ENCODE measurements around the gene NRP1. TPM values are rescaled to one million over a fixed set of nuclear protein-coding genes. Genes with fewer than 3 reads are reported as not detected.

NRP1 gene
- total and polyA plus RNA-seq, 4 experiments from 2014 or later, result 1.6 TPM; not detected in 2

DNA sequence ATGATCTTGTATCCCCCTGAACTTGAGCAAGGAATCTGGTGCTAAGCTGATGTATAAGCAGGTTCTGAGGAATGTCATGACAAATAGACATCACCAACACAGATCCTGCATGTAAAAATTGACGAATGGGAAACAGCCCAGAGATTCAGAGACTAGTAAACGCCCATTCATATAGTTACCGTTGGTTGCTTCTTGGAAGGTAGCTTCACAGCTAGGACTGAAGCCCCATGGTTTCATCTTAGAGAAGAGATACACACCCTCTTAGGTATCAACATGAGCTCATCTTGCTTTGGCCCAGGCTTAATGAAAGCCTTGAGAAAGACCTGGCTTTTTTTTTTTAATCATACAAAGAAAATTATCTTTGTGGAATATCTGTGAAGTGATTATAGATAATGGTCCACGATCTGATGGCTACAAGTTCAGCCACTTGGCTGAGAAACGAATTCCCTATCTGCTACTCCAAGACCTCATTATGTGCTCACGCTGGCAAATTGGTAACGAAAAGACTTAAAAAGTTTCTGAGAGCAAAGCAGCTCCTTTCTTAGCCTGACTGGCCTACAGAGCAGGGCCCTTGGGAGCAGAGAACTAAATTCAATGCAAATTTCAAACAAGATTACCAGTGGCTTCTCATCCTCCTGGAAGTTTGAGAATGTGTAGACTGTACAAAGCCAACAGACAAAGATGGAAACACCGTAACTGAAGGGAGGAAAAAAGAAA is 181.1 kb downstream of the NRP1 start:
- no peaks in the 10 kb centered on the region for H3K27me3 ChIP-seq (ENCODE audit: insufficient read depth, low read length)
- peaks cover 65% of the 10 kb centered on the region for H3K4me1 ChIP-seq (ENCODE audit: insufficient read depth, low read length)
- intact Hi-C loops (cut with micrococcal nuclease), result loop anchor here (5.0 to 10.0 kb wide), 2 partner anchors 196 to 899 kb away; partner anchors contain the start of gene ITGB1
- H3K36me3 ChIP-seq (ENCODE audit: insufficient read depth, low read length), result no peaks in the 10 kb centered on the region
- Mint-ChIP-seq H3K4me1 (peaks cover 48 to 70% (median 63%) of the 10 kb centered on the region in 4 donors), H3K4me3 (peak overlapping the region in 7 of 8 donors; percentile 10 to 87 (median 81)), H3K27ac (peak overlapping the region; percentile 92 to 99 (median 97)), H3K36me3 (peaks cover 0 to 4% of the 10 kb centered on the region in 2 donors), H3K9me3 (peaks cover 0 to 4% (median 0%) of the 10 kb centered on the region in 8 donors), H3K27me3 (no peaks in the 10 kb centered on the region)
- no peaks in the 10 kb centered on the region for H3K9me3 ChIP-seq (ENCODE audit: control insufficient read depth in 1 of 2, low read length in 2 of 2)
- POLR2A ChIA-PET (ENCODE audit: partially characterized antibody), result interaction anchor here (0.6 to 39.0 kb wide), 12 partner anchors 12 to 775 kb away, joined by 3 to 2213 read pairs (median 6); partner anchors contain the start of gene CCDC7
- CTCF ChIA-PET (ENCODE audit: partially characterized antibody), result interaction anchor here (0.7 to 6.3 kb wide), 21 partner anchors 10 to 962 kb away, joined by 3 to 102 read pairs (median 4); no protein-coding TSS in a partner anchor
- peak overlapping the region in 1 of 2 donors; percentile 21 for H3K4me3 ChIP-seq (ENCODE audit: low read length in 2 of 2)
- H3K27ac ChIP-seq (ENCODE audit: low read depth, low read length), result peak overlapping the region; percentile 55
- DNase-seq, result no peak

DNA sequence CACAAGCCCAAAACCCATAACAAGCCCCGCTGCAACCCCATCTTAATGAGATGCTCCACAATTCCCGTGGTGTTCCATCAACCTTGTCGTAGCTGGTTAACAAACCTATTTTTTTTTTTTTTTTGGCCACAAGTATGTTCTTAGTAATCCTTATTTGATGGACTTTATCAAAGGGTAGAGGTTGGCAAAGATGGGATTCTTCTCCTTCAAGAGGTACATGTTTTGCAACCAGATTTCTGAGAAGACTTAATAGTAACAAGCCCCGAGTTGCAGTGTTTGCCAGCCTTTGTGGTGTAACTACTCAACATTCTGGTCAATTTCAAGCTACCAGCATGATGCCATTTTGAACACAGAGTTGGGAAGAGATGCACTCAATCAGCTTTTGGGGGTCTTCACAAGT is 181.7 kb downstream of the NRP1 start:
- peak overlapping the region; percentile 55 for H3K27ac ChIP-seq (ENCODE audit: low read depth, low read length)
- H3K27me3 ChIP-seq (ENCODE audit: insufficient read depth, low read length), result no peaks in the 10 kb centered on the region
- no peak for DNase-seq
- no peaks in the 10 kb centered on the region for H3K9me3 ChIP-seq (ENCODE audit: control insufficient read depth in 1 of 2, low read length in 2 of 2)
- ChIA-PET CTCF (ENCODE audit: partially characterized antibody) (interaction anchor here (0.7 to 6.3 kb wide), 16 partner anchors 13 to 961 kb away, joined by 3 to 102 read pairs (median 4); no protein-coding TSS in a partner anchor), POLR2A (ENCODE audit: partially characterized antibody) (interaction anchor here (1.4 to 39.0 kb wide), 7 partner anchors 34 to 707 kb away, joined by 4 to 2213 read pairs (median 12); partner anchors contain the start of gene CCDC7)
- Mint-ChIP-seq H3K9me3 (peaks cover 0 to 4% (median 0%) of the 10 kb centered on the region in 8 donors), H3K4me1 (peaks cover 48 to 71% (median 64%) of the 10 kb centered on the region in 4 donors), H3K4me3 (peak overlapping the region in 4 of 8 donors; percentile 9 to 87 (median 74)), H3K36me3 (peaks cover 3 to 4% of the 10 kb centered on the region in 2 donors), H3K27me3 (no peaks in the 10 kb centered on the region), H3K27ac (peak overlapping the region; percentile 92 to 99 (median 97))
- intact Hi-C loops (cut with micrococcal nuclease), result loop anchor here (5.0 to 10.0 kb wide), 2 partner anchors 195 to 898 kb away; partner anchors contain the start of gene ITGB1
- H3K4me1 ChIP-seq (ENCODE audit: insufficient read depth, low read length), result peaks cover 65% of the 10 kb centered on the region
- peak overlapping the region in 1 of 2 donors; percentile 21 for H3K4me3 ChIP-seq (ENCODE audit: low read length in 2 of 2)
- H3K36me3 ChIP-seq (ENCODE audit: insufficient read depth, low read length), result no peaks in the 10 kb centered on the region

DNA sequence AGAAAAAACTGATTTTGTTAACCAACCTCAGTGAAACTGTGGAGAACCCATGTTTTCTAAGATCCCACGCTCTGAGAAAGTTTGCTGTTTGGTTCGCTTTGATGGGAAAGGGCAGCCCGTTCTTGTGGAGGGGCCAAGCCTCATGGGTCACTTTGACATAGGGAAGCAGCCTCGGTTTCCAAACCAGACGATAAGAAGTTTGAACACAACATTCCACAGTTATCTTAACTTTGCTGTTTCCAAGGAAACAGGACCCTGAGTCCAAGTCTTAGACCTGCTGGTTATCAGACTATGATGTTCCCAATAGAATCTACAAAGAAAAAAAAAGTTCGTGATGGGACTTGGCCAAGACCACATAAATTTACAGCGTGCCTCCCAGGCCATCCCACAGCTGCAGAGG is 182.3 kb downstream of the NRP1 start:
- peaks cover 0 to 4% (median 0%) of the 10 kb centered on the region in 8 donors for H3K9me3 Mint-ChIP-seq
- intact Hi-C loops (cut with micrococcal nuclease), result loop anchor here (5.0 to 10.0 kb wide), 2 partner anchors 195 to 897 kb away; partner anchors contain the start of gene ITGB1
- no peak overlapping the region for H3K27ac ChIP-seq (ENCODE audit: low read depth, low read length)
- H3K4me1 ChIP-seq (ENCODE audit: insufficient read depth, low read length), result peaks cover 65% of the 10 kb centered on the region
- no peak for DNase-seq
- H3K36me3 ChIP-seq (ENCODE audit: insufficient read depth, low read length), result no peaks in the 10 kb centered on the region
- H3K4me3 ChIP-seq (ENCODE audit: low read length in 2 of 2), result no peak overlapping the region
- peak overlapping the region; percentile 92 to 99 (median 97) for H3K27ac Mint-ChIP-seq
- H3K27me3 ChIP-seq (ENCODE audit: insufficient read depth, low read length), result no peaks in the 10 kb centered on the region
- H3K4me3 Mint-ChIP-seq, result peak overlapping the region in 3 of 8 donors; percentile 64 to 87 (median 85)
- peaks cover 3 to 4% of the 10 kb centered on the region in 2 donors for H3K36me3 Mint-ChIP-seq
- POLR2A ChIA-PET (ENCODE audit: partially characterized antibody), result interaction anchor here (4.5 to 39.0 kb wide), 3 partner anchors 33 to 143 kb away, joined by 31 to 2213 read pairs (median 37); no protein-coding TSS in a partner anchor
- no peaks in the 10 kb centered on the region for H3K27me3 Mint-ChIP-seq
- peaks cover 48 to 73% (median 64%) of the 10 kb centered on the region in 4 donors for H3K4me1 Mint-ChIP-seq
- no peaks in the 10 kb centered on the region for H3K9me3 ChIP-seq (ENCODE audit: control insufficient read depth in 1 of 2, low read length in 2 of 2)
- CTCF ChIA-PET (ENCODE audit: partially characterized antibody), result interaction anchor here (1.9 to 6.3 kb wide), 4 partner anchors 12 to 37 kb away, joined by 4 to 102 read pairs (median 74); no protein-coding TSS in a partner anchor

DNA sequence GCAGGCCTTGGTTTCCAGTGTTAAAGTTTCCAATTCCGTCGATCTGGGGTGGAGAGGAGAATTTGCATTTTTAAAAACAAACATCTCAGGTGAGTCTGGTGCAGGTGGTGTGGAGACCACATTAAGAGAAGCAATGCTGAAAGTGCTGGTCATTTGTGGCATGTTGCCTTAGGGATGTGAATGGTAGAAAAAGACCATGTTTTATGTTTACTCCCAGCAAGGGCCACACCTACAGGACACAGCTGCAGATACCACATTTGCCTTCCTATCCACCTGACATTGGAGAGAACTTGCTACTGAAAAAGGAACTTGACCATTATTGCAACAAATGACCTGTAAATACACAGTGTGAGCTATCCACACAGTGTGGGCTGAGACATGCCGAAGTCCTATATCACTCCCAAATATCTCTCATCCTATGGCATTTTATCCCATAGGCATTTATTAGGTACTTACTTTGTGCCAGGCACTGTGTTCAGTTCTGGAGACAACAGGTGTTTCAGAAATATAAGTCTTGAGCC is 183.1 kb downstream of the NRP1 start:
- H3K27me3 ChIP-seq (ENCODE audit: insufficient read depth, low read length), result no peaks in the 10 kb centered on the region
- H3K27me3 Mint-ChIP-seq, result no peaks in the 10 kb centered on the region
- no peaks in the 10 kb centered on the region for H3K36me3 ChIP-seq (ENCODE audit: insufficient read depth, low read length)
- H3K27ac Mint-ChIP-seq, result peak overlapping the region; percentile 91 to 99 (median 98)
- ChIA-PET CTCF (ENCODE audit: partially characterized antibody) (interaction anchor here (1.2 to 6.3 kb wide), 5 partner anchors 12 to 36 kb away, joined by 3 to 89 read pairs (median 4); no protein-coding TSS in a partner anchor), POLR2A (ENCODE audit: partially characterized antibody) (interaction anchor here (1.0 to 39.0 kb wide), 5 partner anchors 33 to 195 kb away, joined by 3 to 2213 read pairs (median 6); no protein-coding TSS in a partner anchor)
- H3K36me3 Mint-ChIP-seq, result peaks cover 3 to 4% of the 10 kb centered on the region in 2 donors
- H3K27ac ChIP-seq (ENCODE audit: low read depth, low read length), result peak overlapping the region; percentile 64
- DNase-seq, result no peak
- H3K4me3 Mint-ChIP-seq, result peak overlapping the region in 7 of 8 donors; percentile 52 to 82 (median 69)
- intact Hi-C loops (cut with micrococcal nuclease), result loop anchor here (1.0 to 10.0 kb wide), 3 partner anchors 12 to 897 kb away; partner anchors contain the start of gene ITGB1
- H3K4me1 ChIP-seq (ENCODE audit: insufficient read depth, low read length), result peaks cover 65% of the 10 kb centered on the region
- no peaks in the 10 kb centered on the region for H3K9me3 ChIP-seq (ENCODE audit: control insufficient read depth in 1 of 2, low read length in 2 of 2)
- peak overlapping the region in 1 of 2 donors; percentile 2 for H3K4me3 ChIP-seq (ENCODE audit: low read length in 2 of 2)
- peaks cover 0 to 4% (median 0%) of the 10 kb centered on the region in 8 donors for H3K9me3 Mint-ChIP-seq
- peaks cover 51 to 80% (median 66%) of the 10 kb centered on the region in 4 donors for H3K4me1 Mint-ChIP-seq

DNA sequence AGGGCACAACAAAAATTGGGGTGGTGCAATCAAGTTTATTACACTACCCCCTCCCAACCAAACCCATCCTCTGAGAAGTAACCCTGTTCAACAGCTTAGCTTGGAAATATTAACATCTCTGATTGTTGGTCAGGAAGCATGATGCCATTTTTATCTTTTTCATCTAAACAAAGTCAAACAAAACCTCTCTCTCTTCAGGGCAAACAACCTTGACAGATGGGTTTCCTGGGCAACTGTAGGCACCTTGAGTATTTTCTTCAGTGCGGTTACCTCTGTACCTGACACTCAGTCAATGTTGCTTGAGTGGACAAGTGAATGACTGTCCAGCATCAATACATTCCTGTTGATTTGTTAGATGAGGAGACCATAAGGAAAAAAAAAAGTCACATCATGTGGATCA is 183.6 kb downstream of the NRP1 start:
- H3K9me3 ChIP-seq (ENCODE audit: control insufficient read depth in 1 of 2, low read length in 2 of 2), result no peaks in the 10 kb centered on the region
- peaks cover 62% of the 10 kb centered on the region for H3K4me1 ChIP-seq (ENCODE audit: insufficient read depth, low read length)
- H3K36me3 ChIP-seq (ENCODE audit: insufficient read depth, low read length), result no peaks in the 10 kb centered on the region
- H3K27me3 ChIP-seq (ENCODE audit: insufficient read depth, low read length), result no peaks in the 10 kb centered on the region
- Mint-ChIP-seq H3K36me3 (peaks cover 3 to 4% of the 10 kb centered on the region in 2 donors), H3K4me1 (peaks cover 53 to 80% (median 67%) of the 10 kb centered on the region in 4 donors), H3K27me3 (no peaks in the 10 kb centered on the region), H3K27ac (peak overlapping the region; percentile 91 to 99 (median 98)), H3K4me3 (peak overlapping the region in 7 of 8 donors; percentile 52 to 82 (median 69)), H3K9me3 (peaks cover 0 to 4% (median 0%) of the 10 kb centered on the region in 8 donors)
- intact Hi-C loops (cut with micrococcal nuclease), result loop anchor here (1.0 to 10.0 kb wide), 3 partner anchors 12 to 896 kb away; partner anchors contain the start of gene ITGB1
- POLR2A ChIA-PET (ENCODE audit: partially characterized antibody), result interaction anchor here (0.9 to 39.0 kb wide), 6 partner anchors 32 to 773 kb away, joined by 3 to 2213 read pairs (median 6); no protein-coding TSS in a partner anchor
- peak overlapping the region in 1 of 2 donors; percentile 2 for H3K4me3 ChIP-seq (ENCODE audit: low read length in 2 of 2)
- CTCF ChIA-PET (ENCODE audit: partially characterized antibody), result interaction anchor here (1.2 to 6.3 kb wide), 4 partner anchors 18 to 36 kb away, joined by 3 to 89 read pairs (median 4); no protein-coding TSS in a partner anchor
- DNase-seq, result peak; percentile 61 to 79 (median 73)
- H3K27ac ChIP-seq (ENCODE audit: low read depth, low read length), result peak overlapping the region; percentile 64

DNA sequence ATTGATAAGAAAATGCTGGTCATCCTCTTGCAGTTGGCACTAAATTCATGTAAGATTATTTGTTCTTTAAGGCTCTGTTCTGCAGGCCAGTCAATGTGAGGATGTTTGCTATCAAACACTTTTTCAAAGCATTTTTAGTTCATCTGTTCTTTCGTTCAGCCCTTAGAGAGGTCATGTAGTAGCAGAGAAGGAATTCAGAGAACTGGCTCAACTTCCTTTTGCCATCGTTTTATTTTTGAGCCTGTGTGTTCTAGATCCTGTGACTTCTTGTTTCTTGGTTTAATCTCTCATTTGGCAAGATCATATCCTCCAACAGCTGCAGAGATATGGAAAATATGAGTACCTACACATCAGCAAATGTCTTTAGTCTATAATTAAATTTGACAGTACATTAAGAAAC is 184.3 kb downstream of the NRP1 start:
- peaks cover 54% of the 10 kb centered on the region for H3K4me1 ChIP-seq (ENCODE audit: insufficient read depth, low read length)
- H3K27ac Mint-ChIP-seq, result peak overlapping the region; percentile 91 to 99 (median 98)
- H3K4me1 Mint-ChIP-seq, result peaks cover 53 to 79% (median 64%) of the 10 kb centered on the region in 4 donors
- intact Hi-C loops (cut with micrococcal nuclease), result loop anchor here (5.0 to 10.0 kb wide), 2 partner anchors 193 to 895 kb away; partner anchors contain the start of gene ITGB1
- H3K27ac ChIP-seq (ENCODE audit: low read depth, low read length), result peak overlapping the region; percentile 64
- POLR2A ChIA-PET (ENCODE audit: partially characterized antibody), result interaction anchor here (0.9 to 39.0 kb wide), 5 partner anchors 31 to 772 kb away, joined by 3 to 2213 read pairs (median 5); no protein-coding TSS in a partner anchor
- peaks cover 0 to 4% (median 0%) of the 10 kb centered on the region in 8 donors for H3K9me3 Mint-ChIP-seq
- CTCF ChIA-PET (ENCODE audit: partially characterized antibody), result interaction anchor here (1.2 to 6.3 kb wide), 4 partner anchors 18 to 35 kb away, joined by 3 to 89 read pairs (median 4); no protein-coding TSS in a partner anchor
- peaks cover 3 to 4% of the 10 kb centered on the region in 2 donors for H3K36me3 Mint-ChIP-seq
- no peaks in the 10 kb centered on the region for H3K27me3 Mint-ChIP-seq
- H3K36me3 ChIP-seq (ENCODE audit: insufficient read depth, low read length), result no peaks in the 10 kb centered on the region
- no peak for DNase-seq
- H3K27me3 ChIP-seq (ENCODE audit: insufficient read depth, low read length), result no peaks in the 10 kb centered on the region
- H3K4me3 Mint-ChIP-seq, result peak overlapping the region in 7 of 8 donors; percentile 52 to 82 (median 69)
- no peak overlapping the region for H3K4me3 ChIP-seq (ENCODE audit: low read length in 2 of 2)
- H3K9me3 ChIP-seq (ENCODE audit: control insufficient read depth in 1 of 2, low read length in 2 of 2), result no peaks in the 10 kb centered on the region
